Measurements from ENCODE around the gene LRSAM1.

The LRSAM1 gene

GRCh38 chr9:127497656-127498290 lies 46.5 kb downstream of the LRSAM1 start:
- no peak overlapping the region for H3K27ac ChIP-seq (ENCODE audit: insufficient read depth, low read depth, low read length, poor library complexity, severe bottlenecking)
- WGBS, 2 experiments: 95 to 96% methylated on average over 13 of the region's 13 CpGs

GRCh38 chr9:127498298-127498697 lies 47.0 kb downstream of the LRSAM1 start:
- H3K27ac ChIP-seq (ENCODE audit: insufficient read depth, low read depth, low read length, poor library complexity, severe bottlenecking): no peak overlapping the region
- no peaks in the 10 kb centered on the region for H3K36me3 ChIP-seq (ENCODE audit: control insufficient read depth, insufficient read depth, low read length)
- H3K27me3 ChIP-seq (ENCODE audit: control insufficient read depth, insufficient read depth, low read length, poor library complexity, severe bottlenecking): no peaks in the 10 kb centered on the region
- H3K4me1 ChIP-seq (ENCODE audit: control insufficient read depth, insufficient read depth, low read length): peaks cover 7% of the 10 kb centered on the region
- 94 to 96% methylated on average over 5 of the region's 5 CpGs for WGBS, 2 experiments
- no peaks in the 10 kb centered on the region for H3K9me3 ChIP-seq (ENCODE audit: control insufficient read depth, low read length)
- no peak overlapping the region for H3K4me3 ChIP-seq (ENCODE audit: insufficient read depth, low read depth, low read length)

More at GRCh38 chr9:127497656-127498290, 46.5 kb downstream of the LRSAM1 start:
- no peak overlapping the region for H3K4me3 ChIP-seq (ENCODE audit: insufficient read depth, low read depth, low read length)
- no peaks in the 10 kb centered on the region for H3K27me3 ChIP-seq (ENCODE audit: control insufficient read depth, insufficient read depth, low read length, poor library complexity, severe bottlenecking)
- H3K9me3 ChIP-seq (ENCODE audit: control insufficient read depth, low read length): no peaks in the 10 kb centered on the region
- H3K4me1 ChIP-seq (ENCODE audit: control insufficient read depth, insufficient read depth, low read length): peaks cover 7% of the 10 kb centered on the region
- H3K36me3 ChIP-seq (ENCODE audit: control insufficient read depth, insufficient read depth, low read length): no peaks in the 10 kb centered on the region

GRCh38 chr9:127500399-127500798 lies 49.1 kb downstream of the LRSAM1 start:
- H3K27me3 ChIP-seq (ENCODE audit: control insufficient read depth, insufficient read depth, low read length, poor library complexity, severe bottlenecking): no peaks in the 10 kb centered on the region
- H3K36me3 ChIP-seq (ENCODE audit: control insufficient read depth, insufficient read depth, low read length): no peaks in the 10 kb centered on the region
- H3K4me3 ChIP-seq (ENCODE audit: insufficient read depth, low read depth, low read length): no peak overlapping the region
- H3K4me1 ChIP-seq (ENCODE audit: control insufficient read depth, insufficient read depth, low read length): peaks cover 7% of the 10 kb centered on the region
- WGBS, 2 experiments: 85% methylated on average over 6 of the region's 6 CpGs
- no peaks in the 10 kb centered on the region for H3K9me3 ChIP-seq (ENCODE audit: control insufficient read depth, low read length)
- H3K27ac ChIP-seq (ENCODE audit: insufficient read depth, low read depth, low read length, poor library complexity, severe bottlenecking): no peak overlapping the region

- H3K27ac ChIP-seq (ENCODE audit: insufficient read depth, low read depth, low read length, poor library complexity, severe bottlenecking): no peak overlapping the region
- H3K9me3 ChIP-seq (ENCODE audit: control insufficient read depth, low read length): no peaks in the 10 kb centered on the region
- peaks cover 7% of the 10 kb centered on the region for H3K4me1 ChIP-seq (ENCODE audit: control insufficient read depth, insufficient read depth, low read length)
- no peak overlapping the region for H3K4me3 ChIP-seq (ENCODE audit: insufficient read depth, low read depth, low read length)
- 60 to 61% methylated on average over 9 of the region's 9 CpGs for WGBS, 2 experiments
- no peaks in the 10 kb centered on the region for H3K27me3 ChIP-seq (ENCODE audit: control insufficient read depth, insufficient read depth, low read length, poor library complexity, severe bottlenecking)
- H3K36me3 ChIP-seq (ENCODE audit: control insufficient read depth, insufficient read depth, low read length): no peaks in the 10 kb centered on the region
Observed at GRCh38 chr9:127500862-127501261, 49.6 kb downstream of the LRSAM1 start.

GRCh38 chr9:127501821-127502343 lies 50.6 kb downstream of the LRSAM1 start:
- H3K27ac ChIP-seq (ENCODE audit: insufficient read depth, low read depth, low read length, poor library complexity, severe bottlenecking): no peak overlapping the region
- 97 to 99% methylated on average over 11 to 12 of the region's 12 CpGs for WGBS, 2 experiments
- H3K9me3 ChIP-seq (ENCODE audit: control insufficient read depth, low read length): no peaks in the 10 kb centered on the region
- peaks cover 7% of the 10 kb centered on the region for H3K4me1 ChIP-seq (ENCODE audit: control insufficient read depth, insufficient read depth, low read length)
- H3K27me3 ChIP-seq (ENCODE audit: control insufficient read depth, insufficient read depth, low read length, poor library complexity, severe bottlenecking): no peaks in the 10 kb centered on the region
- H3K4me3 ChIP-seq (ENCODE audit: insufficient read depth, low read depth, low read length): no peak overlapping the region
- H3K36me3 ChIP-seq (ENCODE audit: control insufficient read depth, insufficient read depth, low read length): no peaks in the 10 kb centered on the region

GRCh38 chr9:127502706-127503378 lies 51.5 kb downstream of the LRSAM1 start:
- no peak overlapping the region for H3K4me3 ChIP-seq (ENCODE audit: insufficient read depth, low read depth, low read length)
- no peak overlapping the region for H3K27ac ChIP-seq (ENCODE audit: insufficient read depth, low read depth, low read length, poor library complexity, severe bottlenecking)
- H3K27me3 ChIP-seq (ENCODE audit: control insufficient read depth, insufficient read depth, low read length, poor library complexity, severe bottlenecking): no peaks in the 10 kb centered on the region
- WGBS, 2 experiments: 95% methylated on average over 21 of the region's 21 CpGs
- H3K36me3 ChIP-seq (ENCODE audit: control insufficient read depth, insufficient read depth, low read length): no peaks in the 10 kb centered on the region
- no peaks in the 10 kb centered on the region for H3K9me3 ChIP-seq (ENCODE audit: control insufficient read depth, low read length)
- H3K4me1 ChIP-seq (ENCODE audit: control insufficient read depth, insufficient read depth, low read length): peaks cover 7% of the 10 kb centered on the region

GRCh38 chr9:127503379-127503921 lies 52.1 kb downstream of the LRSAM1 start:
- no peaks in the 10 kb centered on the region for H3K27me3 ChIP-seq (ENCODE audit: control insufficient read depth, insufficient read depth, low read length, poor library complexity, severe bottlenecking)
- no peak overlapping the region for H3K4me3 ChIP-seq (ENCODE audit: insufficient read depth, low read depth, low read length)
- no peaks in the 10 kb centered on the region for H3K36me3 ChIP-seq (ENCODE audit: control insufficient read depth, insufficient read depth, low read length)
- 93 to 94% methylated on average over 20 of the region's 20 CpGs for WGBS, 2 experiments
- no peak overlapping the region for H3K27ac ChIP-seq (ENCODE audit: insufficient read depth, low read depth, low read length, poor library complexity, severe bottlenecking)
- no peaks in the 10 kb centered on the region for H3K9me3 ChIP-seq (ENCODE audit: control insufficient read depth, low read length)
- H3K4me1 ChIP-seq (ENCODE audit: control insufficient read depth, insufficient read depth, low read length): peaks cover 7% of the 10 kb centered on the region

- Histone ChIP-seq H3K4me1 (ENCODE audit: control insufficient read depth, insufficient read depth, low read length) (peaks cover 7% of the 10 kb centered on the region), H3K36me3 (ENCODE audit: control insufficient read depth, insufficient read depth, low read length) (no peaks in the 10 kb centered on the region), H3K27me3 (ENCODE audit: control insufficient read depth, insufficient read depth, low read length, poor library complexity, severe bottlenecking) (no peaks in the 10 kb centered on the region), H3K9me3 (ENCODE audit: control insufficient read depth, low read length) (no peaks in the 10 kb centered on the region), H3K4me3 (ENCODE audit: insufficient read depth, low read depth, low read length) (no peak overlapping the region), H3K27ac (ENCODE audit: insufficient read depth, low read depth, low read length, poor library complexity, severe bottlenecking) (no peak overlapping the region)
- WGBS, 2 experiments: 65% methylated on average over 25 of the region's 25 CpGs
Observed at GRCh38 chr9:127503947-127504886, 52.9 kb downstream of the LRSAM1 start.

- Histone ChIP-seq H3K27me3 (ENCODE audit: control insufficient read depth, insufficient read depth, low read length, poor library complexity, severe bottlenecking) (no peaks in the 10 kb centered on the region), H3K9me3 (ENCODE audit: control insufficient read depth, low read length) (no peaks in the 10 kb centered on the region), H3K4me1 (ENCODE audit: control insufficient read depth, insufficient read depth, low read length) (peaks cover 7% of the 10 kb centered on the region), H3K27ac (ENCODE audit: insufficient read depth, low read depth, low read length, poor library complexity, severe bottlenecking) (no peak overlapping the region), H3K36me3 (ENCODE audit: control insufficient read depth, insufficient read depth, low read length) (no peaks in the 10 kb centered on the region), H3K4me3 (ENCODE audit: insufficient read depth, low read depth, low read length) (no peak overlapping the region)
- 95 to 96% methylated on average over 8 of the region's 8 CpGs for WGBS, 2 experiments
Observed at GRCh38 chr9:127504887-127505251, 53.6 kb downstream of the LRSAM1 start.
